ENCODE results near the gene TP53BP2. TPM values are rescaled to one million over a fixed set of nuclear protein-coding genes. Genes with fewer than 3 reads are reported as not detected.

TP53BP2 gene
- total RNA-seq, 1 donor, result 38.0 TPM

- no peak overlapping the region for H3K4me3 ChIP-seq (ENCODE audit: low read depth, low read length)
- no peak for DNase-seq (ENCODE audit: low read depth)
- no peak for TF ChIP-seq CTCF (IDR thresholded peaks at IDR 0.05; ENCODE audit: insufficient read depth, low read depth, low read length)
Observed at GRCh38 chr1:223861904-223862303, 16.2 kb upstream of the TP53BP2 start.

GRCh38 chr1:223860051-223860622 is 14.4 kb upstream of the TP53BP2 start:
- no peak for TF ChIP-seq CTCF (IDR thresholded peaks at IDR 0.05; ENCODE audit: insufficient read depth, low read depth, low read length)
- DNase-seq (ENCODE audit: low read depth), result no peak
- H3K4me3 ChIP-seq (ENCODE audit: low read depth, low read length), result no peak overlapping the region

- TF ChIP-seq CTCF (IDR thresholded peaks at IDR 0.05; ENCODE audit: insufficient read depth, low read depth, low read length), result no peak
- no peak overlapping the region for H3K4me3 ChIP-seq (ENCODE audit: low read depth, low read length)
- no peak for DNase-seq (ENCODE audit: low read depth)
Observed at GRCh38 chr1:223859058-223859457, 13.3 kb upstream of the TP53BP2 start.

- no peak for TF ChIP-seq CTCF (IDR thresholded peaks at IDR 0.05; ENCODE audit: insufficient read depth, low read depth, low read length)
- H3K4me3 ChIP-seq (ENCODE audit: low read depth, low read length), result no peak overlapping the region
- DNase-seq (ENCODE audit: low read depth), result no peak
Observed at GRCh38 chr1:223856386-223856785, 10.6 kb upstream of the TP53BP2 start.

GRCh38 chr1:223853748-223854147 is 8.0 kb upstream of the TP53BP2 start:
- no peak for DNase-seq (ENCODE audit: low read depth)
- no peak for TF ChIP-seq CTCF (IDR thresholded peaks at IDR 0.05; ENCODE audit: insufficient read depth, low read depth, low read length)
- no peak overlapping the region for H3K4me3 ChIP-seq (ENCODE audit: low read depth, low read length)

- H3K4me3 ChIP-seq (ENCODE audit: low read depth, low read length), result no peak overlapping the region
- TF ChIP-seq CTCF (IDR thresholded peaks at IDR 0.05; ENCODE audit: insufficient read depth, low read depth, low read length), result no peak
- no peak for DNase-seq (ENCODE audit: low read depth)
Observed at GRCh38 chr1:223853275-223853674, 7.5 kb upstream of the TP53BP2 start.

GRCh38 chr1:223852337-223852736 is 6.6 kb upstream of the TP53BP2 start:
- TF ChIP-seq CTCF (IDR thresholded peaks at IDR 0.05; ENCODE audit: insufficient read depth, low read depth, low read length), result no peak
- no peak for DNase-seq (ENCODE audit: low read depth)
- no peak overlapping the region for H3K4me3 ChIP-seq (ENCODE audit: low read depth, low read length)
